HTERT RPE-1 (cell line): ENCODE results near the gene TMEM131L.
"Not testable (repeated sequence)": the region's sequence is repeated elsewhere in the genome, so short reads cannot be mapped to it uniquely, and the experiment has no call there.

Experiments
- in situ Hi-C: fragments of 300-500 bp; cut with MboI; formaldehyde crosslinking; loops from 4 replicates; pipeline ENCODE4 v1.14.3; 2020; ENCODE audit warnings: low sequenced_read_pairs

The TMEM131L gene

DNA sequence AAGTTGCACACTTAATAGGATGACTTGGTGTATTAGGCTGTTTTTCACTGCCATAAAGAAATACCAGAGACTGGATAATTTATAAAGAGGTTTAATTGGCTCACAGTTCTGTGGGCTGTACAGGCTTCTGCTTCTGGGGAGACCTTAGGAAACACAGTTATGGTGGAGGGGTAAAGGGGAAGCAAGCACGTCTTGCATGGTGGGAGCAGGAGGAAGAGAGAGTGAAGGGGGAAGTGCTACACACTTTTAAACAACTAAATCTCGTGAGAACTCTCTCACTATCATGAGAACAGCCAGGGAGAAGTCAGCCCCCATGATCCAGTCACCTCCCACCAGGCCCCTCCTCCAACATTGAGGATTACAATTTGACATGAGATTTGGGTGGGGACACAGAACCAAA, 142.9 kb downstream of the TMEM131L start:
- in situ Hi-C loops: not testable (repeated sequence)

DNA sequence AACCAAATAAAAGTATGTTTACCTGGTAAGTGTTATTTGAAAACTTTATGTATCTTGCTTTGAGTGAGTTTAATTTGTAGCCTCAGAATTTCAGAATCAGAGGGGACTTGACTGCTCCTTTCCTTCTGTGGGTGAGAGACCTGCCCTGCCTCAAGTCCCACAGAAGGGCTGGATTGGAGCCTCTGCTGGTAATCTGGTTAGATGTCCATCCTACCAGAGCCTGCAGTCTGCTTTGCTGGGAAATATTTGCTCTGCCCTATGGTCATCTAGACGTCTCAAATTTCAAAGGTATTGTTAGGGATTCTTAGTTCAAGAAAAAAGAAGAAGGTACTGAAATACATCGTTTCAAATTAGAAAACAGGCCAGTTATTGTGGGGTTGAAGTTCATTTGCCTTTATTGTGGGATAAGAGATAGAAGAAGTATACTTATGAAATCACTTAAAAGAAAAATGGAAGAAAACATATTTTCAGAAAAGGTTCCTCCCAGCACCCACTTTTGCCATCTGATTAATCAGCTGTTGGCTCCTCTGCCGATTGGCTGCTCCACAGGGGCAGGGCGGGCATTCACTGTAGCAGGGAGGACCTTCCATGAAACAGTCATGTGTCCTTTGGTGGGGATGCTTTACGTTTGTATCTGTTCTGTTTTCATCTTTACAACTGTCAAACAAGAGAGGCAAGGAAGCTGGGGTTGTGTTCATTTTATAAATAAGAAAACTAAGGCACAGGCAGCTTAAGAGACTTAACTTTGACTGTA, 144.6 kb downstream of the TMEM131L start:
- in situ Hi-C loops: no loop called here

GRCh38 chr4:153611679-153612078, 145.5 kb downstream of the TMEM131L start:
- in situ Hi-C loops: no loop called here

DNA sequence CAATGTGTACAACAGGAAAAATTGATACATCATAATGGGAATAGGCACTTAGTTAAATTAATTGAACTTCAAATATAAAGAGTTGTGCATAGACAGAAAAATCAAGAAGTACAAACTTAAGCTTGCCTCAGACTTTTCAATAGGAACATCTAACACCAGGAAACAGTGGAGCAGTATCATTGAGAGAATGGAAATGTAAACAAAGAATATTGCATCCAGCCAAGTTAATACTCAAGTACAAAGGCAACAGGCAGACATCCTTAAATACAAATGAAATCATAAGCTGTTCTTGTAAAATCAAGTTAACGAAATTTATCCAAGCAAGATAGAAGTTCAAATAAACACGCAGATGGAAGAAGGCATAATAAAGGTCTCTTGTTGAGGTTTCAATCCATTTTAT, 146.7 kb downstream of the TMEM131L start:
- in situ Hi-C loops: no loop called here

GRCh38 chr4:153616006-153616555, 149.9 kb downstream of the TMEM131L start:
- in situ Hi-C loops: no loop called here

- in situ Hi-C loops: no loop called here
Measured at GRCh38 chr4:153618833-153619232, 152.7 kb downstream of the TMEM131L start.

DNA sequence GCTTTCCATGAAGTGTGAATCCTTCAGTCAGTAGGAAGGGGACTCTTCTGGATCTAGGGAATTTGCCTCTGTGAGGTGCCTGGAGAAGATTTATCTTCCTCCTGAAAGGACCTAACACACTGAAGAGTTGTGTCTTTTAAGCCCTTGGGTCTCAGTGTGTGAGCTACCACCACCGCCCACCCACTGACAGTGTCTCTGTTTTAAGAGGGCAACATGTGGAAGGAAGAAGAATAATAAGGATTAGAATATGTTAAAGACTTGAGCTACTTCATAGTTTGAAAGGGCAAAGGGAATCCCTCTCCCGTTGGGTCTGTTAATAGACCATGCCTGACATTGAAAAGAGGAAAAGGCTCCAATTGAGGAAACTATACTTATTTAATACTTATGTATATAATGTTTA, 153.7 kb downstream of the TMEM131L start:
- in situ Hi-C loops: no loop called here

- in situ Hi-C loops: no loop called here
Measured at GRCh38 chr4:153620352-153620751, 154.2 kb downstream of the TMEM131L start.

DNA sequence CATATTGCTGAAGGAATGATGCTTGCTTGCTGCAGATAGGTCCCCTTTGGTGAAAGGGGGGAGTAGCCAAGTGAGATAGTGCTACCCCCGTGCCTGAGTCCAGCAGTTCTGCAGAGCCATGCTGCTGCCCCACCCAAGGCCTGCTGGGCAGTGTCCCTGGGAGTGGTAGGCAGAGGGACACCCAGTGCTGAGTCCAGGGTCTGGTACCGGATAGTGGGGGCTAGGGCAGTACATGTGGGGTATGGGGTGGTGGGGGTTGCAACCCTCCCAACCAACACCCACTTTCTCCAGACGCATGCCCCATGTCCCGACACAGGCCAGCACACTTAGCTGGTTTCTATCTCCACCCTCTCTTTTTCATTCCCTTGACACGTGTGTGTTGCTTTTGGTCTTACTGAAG, 155.9 kb downstream of the TMEM131L start:
- in situ Hi-C loops: no loop called here

DNA sequence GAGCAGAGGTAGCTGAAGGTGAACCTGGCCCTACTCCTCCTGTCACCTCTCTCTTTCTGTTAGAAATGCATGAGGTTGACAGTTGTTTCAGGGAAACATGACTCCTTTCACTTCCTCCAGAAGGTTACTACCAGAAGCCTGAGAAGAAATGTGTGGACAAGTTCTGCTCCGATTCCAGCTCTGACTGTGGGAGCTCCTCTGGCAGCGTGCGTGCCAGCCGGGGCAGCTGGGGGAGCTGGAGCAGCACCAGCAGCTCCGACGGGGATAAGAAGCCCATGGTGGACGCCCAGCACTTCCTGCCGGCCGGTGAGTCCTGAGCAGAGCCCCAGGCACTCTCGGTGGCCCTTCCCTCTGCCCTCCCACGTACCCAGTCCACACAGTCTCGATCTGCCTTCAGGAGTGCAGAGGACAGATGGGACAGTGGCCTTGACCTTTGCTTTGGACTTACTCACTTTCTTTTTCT, 156.6 kb downstream of the TMEM131L start:
- in situ Hi-C loops: no loop called here

GRCh38 chr4:153623491-153623890, 157.3 kb downstream of the TMEM131L start:
- in situ Hi-C loops: no loop called here

DNA sequence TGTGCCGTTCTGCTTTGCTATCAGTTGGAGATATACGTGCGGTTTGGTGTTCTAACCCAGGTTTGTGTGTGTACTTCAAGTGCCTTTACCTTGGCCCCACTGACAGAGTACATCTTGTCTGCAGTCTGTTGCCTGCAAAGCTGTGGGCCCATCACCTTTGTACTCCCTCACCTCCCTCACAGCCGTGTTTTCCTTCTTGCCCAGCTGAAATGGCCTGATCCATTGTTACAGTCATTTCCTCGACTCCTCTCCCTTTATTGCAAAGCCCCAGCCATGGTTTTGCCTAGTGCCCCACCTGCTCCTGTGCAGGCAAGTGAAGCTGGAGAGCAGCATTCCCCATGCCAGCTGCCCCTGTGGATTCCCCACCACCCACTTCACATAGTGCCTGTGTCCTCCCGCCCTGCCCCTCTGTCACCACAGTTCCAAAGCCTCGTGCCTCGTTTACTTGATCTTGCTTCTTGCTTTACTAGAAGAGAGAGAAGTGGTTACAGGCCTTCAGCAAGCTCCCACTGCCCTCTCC, 162.7 kb downstream of the TMEM131L start:
- in situ Hi-C loops: no loop called here

DNA sequence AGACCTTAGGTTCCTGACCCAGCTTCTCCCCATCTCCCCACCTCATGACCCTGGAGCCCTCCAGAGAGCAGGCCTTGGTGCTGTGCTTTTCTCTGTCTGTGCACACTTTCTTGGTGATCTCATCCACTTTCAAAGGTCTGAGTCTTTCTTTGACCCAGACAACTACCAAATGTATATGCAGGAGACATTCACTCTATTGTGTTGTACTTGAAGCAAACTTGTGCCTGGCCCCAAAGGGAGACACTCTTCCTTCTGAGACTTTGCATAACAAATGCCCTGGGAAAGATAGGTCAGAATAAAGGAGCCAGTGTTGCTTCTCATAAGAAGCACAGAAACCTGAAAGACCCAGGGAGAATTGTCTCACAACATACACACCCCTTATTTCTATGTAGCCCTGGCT, 163.6 kb downstream of the TMEM131L start:
- in situ Hi-C loops: no loop called here

DNA sequence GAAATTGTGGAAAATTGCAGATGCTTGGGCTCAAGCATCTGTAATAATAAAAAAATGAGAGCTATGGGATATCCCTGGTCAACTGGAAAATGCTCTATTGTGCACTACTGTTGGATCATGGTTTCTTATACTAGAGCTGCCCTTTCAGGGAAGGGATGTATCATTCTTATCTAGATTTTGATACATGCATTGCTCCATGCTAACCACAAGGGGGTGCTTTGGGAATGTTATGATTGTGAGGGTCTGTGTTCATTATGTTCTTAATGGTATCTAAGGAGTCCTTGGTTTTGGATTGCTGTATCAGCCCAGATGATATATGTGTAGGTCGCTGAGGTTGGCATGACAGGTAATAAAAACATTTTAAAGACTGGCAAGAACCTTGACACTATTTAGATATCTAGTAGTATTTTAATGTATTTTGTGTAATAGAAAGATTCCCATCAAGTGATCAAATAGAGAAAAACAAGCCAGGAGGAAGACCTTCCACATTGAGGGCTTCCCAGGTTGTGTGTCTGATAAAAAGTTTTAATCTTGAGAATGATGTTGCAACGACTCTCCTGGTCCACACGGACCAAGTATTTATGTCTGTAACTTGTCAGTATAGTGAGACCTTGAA, 168.7 kb downstream of the TMEM131L start:
- in situ Hi-C loops: no loop called here

- in situ Hi-C loops: no loop called here
Measured at GRCh38 chr4:153635846-153636245, 169.7 kb downstream of the TMEM131L start.

GRCh38 chr4:153637201-153637600, 171.0 kb downstream of the TMEM131L start:
- in situ Hi-C loops: no loop called here

GRCh38 chr4:153638011-153638410, 171.9 kb downstream of the TMEM131L start:
- in situ Hi-C loops: no loop called here

GRCh38 chr4:153638999-153639398, 172.8 kb downstream of the TMEM131L start:
- in situ Hi-C loops: no loop called here

GRCh38 chr4:153639833-153640802, 174.0 kb downstream of the TMEM131L start:
- in situ Hi-C loops: no loop called here

DNA sequence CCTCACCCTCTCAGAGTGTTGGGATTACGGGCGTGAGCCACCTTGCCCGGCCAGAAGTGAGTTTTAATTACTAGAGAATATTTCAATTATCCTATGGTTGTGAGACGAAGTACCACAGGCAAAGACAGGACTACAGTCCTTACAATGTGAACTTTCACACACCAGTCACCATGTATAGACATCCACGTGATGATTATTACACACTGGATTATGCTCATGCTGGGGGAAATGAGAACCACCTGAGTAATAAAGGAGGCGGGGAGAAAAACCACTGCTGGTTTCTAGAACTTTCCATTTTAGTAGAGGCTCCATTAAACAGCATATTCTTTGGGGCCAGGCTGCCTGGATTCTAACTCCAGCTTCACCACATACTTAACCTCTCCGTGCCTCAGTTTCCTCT, 175.4 kb downstream of the TMEM131L start:
- in situ Hi-C loops: no loop called here
